HG03378 (cell line): ENCODE data around the gene FAM163B.
"Not testable (repeated sequence)": the region's sequence is repeated elsewhere in the genome, so short reads cannot be mapped to it uniquely, and the experiment has no call there.

Experiments used
- ATAC-seq: cut with Tn5 transposase; IDR thresholded peaks from one replicate; pipeline ENCODE4 v1.9.1; 2021; ENCODE audit warnings: mild to moderate bottlenecking, moderate library complexity; ENCODE audit not compliant: unreplicated experiment

FAM163B gene

DNA sequence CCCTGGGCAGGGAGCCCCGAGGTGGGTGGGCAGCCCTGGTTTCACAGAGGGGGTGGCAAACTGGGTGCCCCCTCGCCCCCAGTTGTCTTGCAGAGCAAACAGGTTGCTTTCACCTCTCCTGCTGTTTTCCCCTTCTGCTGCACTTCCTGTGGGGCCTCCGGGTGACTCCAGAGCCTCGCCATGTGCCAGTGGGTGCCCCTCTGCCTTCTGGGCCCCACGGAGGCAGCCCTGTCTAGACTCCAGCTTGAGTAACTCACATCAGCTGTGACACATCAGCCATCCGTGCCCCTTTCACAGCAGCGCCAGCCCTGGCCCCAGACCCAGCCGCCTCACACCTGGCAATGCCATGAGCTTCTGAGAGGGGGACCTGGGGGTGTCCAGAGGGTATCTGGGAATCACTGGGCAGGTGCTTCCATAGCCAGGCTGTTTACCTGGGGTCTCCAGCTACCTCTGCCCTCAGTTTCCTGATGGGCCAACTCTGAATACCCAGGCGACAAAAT lies 37.7 kb downstream of the FAM163B start:
- no peak for ATAC-seq

DNA sequence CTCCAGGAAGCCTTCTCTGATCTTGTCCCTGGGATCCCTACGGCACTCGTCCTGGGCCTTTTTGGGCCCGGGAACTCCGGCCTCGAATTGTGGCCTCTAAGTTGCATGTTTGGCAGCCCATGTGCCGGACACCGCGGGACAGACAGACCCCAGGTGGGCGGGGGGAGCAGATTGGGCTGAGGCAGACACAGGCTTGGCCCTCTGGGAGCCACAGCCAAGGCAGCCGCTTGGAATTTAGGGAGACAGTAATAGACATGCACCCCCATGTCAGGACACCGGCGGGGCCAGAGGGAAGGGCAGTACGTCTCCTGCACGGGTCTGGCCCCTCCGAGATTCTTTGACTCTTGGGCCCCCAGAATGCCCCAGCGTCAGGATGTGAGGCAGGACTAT lies 38.5 kb downstream of the FAM163B start:
- no peak for ATAC-seq

DNA sequence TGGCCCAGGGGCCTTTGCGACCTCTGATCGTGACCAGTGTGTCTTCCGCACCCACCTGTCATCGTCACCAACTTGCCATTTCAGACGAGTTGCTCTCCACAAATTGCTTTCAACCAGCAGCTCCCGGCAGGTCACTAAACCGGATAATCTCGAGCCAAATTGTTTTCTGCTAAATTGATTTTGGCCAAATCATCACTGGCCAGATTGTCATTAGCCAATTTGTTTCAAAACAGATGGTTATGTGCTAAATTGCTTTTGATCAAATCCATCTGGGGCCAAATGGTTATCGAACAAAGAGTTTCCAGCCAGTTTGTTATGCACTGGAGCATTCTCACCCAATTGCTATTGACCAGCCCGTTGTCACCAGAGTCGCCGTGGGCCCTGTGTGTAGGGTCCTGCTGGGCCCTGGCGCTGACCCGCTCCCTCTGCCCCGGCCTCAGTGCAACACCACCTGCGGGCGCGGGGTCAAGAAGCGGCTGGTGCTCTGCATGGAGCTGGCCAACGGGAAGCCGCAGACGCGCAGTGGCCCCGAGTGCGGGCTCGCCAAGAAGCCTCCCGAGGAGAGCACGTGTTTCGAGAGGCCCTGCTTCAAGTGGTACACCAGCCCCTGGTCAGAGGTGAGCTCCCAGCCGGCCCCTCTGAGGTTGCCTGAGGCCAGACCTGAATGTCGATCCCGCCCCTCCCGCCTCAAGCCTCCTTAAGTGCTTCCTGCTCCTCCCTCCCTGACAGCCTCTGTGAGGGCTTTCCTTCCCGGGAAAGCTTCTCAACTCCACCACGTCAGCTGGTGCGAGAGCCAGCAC lies 39.1 kb downstream of the FAM163B start:
- ATAC-seq: no peak

DNA sequence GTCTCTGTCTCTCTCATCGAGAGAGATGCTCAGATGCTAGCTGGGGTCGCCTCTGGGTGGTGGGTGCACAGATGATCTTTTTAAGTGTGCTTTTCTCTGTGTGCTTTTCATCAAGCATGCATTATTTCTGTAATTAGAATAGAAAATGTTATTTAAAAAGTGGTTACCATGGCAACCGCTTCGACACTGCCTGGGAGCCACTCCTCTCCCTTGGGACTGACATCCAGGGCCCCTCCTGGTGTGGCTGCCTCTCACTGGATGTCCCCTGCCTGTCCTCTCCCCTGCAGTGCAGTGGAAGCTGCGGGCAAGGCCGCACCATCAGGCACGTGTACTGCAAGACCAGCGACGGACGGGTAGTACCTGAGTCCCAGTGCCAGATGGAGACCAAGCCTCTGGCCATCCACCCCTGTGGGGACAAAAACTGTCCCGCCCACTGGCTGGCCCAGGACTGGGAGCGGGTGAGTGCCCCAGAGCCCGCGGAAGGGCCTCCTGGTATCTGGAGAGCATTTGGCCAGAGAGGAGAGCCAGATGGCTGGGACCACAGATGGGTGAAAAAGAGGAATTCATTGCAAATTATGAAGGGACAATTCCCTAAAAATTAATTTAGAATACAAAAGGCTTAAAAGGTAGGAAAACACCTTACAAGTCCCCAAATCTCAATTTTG lies 39.9 kb downstream of the FAM163B start:
- no peak for ATAC-seq

DNA sequence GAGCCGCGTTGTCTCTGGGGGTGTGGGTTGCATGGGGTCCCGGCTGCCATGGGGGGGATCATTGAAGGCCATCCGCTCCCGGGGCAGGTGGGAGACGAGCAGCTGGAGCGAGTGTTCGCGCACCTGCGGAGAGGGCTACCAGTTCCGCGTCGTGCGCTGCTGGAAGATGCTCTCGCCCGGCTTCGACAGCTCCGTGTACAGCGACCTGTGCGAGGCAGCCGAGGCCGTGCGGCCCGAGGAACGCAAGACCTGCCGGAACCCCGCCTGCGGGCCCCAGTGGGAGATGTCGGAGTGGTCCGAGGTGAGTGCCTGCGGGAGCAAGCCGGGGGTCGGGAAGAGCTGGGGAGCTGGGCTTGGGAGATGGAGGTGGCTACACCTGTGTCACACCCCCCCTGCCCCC lies 41.0 kb downstream of the FAM163B start:
- ATAC-seq: no peak

DNA sequence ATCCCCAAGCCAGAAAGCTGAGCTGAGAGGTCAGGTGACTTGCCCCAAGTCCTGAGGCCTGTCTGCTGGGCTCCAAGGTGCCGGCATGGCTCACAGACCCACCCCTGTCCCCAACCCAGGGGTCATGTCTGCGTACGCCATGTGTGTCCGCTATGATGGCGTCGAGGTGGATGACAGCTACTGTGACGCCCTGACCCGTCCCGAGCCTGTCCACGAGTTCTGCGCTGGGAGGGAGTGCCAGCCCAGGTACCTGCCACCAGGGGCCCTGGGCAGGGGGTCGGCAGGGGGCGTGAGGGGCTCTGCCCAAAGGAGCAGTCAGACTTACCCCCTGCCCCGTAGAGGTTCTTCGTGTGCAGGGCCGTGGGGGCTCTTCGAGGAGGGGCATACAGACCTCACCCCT lies 42.4 kb downstream of the FAM163B start:
- ATAC-seq: no peak

DNA sequence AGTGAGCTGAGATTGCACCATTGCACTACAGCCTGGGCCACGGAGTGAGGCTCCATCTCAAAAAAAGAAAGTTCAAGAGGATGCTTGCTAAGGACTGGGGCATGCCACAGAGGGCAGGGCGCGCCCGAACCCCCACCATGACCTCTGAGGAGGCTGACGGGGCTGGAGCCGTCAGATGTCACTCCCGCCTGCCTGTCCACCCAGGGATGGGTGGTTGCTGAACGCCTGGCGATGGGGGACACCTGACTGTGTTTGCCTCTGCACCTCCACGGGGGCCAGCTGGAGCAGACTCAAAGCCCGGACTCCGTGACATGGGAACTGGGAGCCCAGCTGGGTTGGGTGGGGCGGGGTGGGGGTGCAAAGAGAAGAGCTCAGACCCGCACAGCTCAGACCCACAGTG lies 42.8 kb downstream of the FAM163B start:
- no peak for ATAC-seq

DNA sequence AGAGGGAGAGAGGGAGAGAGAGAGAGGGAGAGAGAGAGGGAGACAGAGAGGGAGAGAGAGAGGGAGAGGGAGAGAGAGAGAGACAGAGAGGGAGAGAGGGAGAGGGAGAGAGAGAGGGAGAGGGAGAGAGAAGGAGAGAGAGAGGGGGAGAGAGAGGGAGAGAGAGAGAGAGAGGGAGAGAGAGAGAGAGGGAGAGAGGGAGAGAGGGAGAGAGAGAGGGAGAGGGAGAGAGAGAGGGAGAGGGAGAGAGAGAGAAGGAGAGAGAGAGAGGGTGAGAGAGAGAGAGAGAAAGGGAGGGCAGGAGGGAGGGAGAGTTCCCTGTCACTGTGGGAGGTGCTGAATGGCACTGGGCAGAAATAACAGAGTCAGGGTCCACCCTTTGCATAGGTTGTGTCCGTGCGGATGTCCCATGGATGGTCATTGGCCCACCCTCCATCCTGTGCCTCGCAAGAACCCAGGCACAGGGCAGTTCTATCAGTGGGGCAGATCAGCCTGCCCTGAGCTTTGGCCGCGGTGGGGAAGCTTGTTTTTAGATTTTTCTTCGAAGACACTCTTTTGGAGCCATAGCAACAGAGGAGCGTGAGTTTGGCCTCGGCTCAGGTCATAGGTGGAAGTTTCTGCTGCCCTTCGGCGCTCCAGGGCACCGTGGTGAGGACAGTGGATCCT lies 44.6 kb downstream of the FAM163B start:
- no peak for ATAC-seq

DNA sequence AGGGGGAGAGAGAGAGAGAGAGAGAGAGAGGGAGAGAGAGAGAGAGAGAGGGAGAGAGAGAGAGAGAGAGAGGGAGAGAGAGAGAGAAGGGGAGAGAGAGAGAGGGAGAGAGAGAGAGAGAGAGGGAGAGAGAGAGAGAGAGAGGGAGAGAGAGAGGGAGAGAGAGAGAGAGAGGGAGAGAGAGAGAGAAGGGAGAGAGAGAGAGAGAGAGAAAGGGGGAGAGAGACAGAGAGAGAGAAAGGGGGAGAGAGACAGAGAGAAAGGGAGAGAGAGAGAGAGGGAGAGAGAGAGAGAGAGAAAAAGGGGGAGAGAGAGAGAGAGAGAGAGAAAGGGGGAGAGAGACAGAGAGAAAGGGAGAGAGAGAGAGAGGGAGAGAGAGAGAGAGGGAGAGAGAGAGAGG lies 45.4 kb downstream of the FAM163B start:
- ATAC-seq: not testable (repeated sequence)

DNA sequence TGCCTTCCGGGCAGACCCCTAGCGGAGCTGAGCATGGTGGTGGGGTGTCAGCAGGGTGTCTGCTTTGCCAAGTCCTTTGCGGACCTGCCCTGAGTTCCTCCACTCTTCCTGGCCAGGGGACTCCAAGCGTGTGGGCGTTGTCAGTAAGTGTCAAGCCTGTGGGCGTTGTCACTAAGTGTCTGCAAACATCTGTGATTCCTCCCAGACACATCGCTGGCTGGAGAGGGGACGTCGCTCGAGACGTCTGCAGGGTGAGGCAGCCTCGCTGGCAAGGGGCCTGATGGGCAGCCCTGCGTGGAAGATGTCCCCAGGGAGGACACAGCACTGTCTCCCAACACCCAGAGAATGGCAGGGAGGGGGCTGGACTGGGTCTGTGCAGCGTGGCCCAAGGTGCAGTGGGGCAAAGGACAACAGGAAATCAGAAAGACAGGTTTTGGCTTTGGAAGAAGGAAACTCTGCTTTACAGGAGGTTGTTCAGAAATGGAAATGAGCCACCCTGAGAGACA lies 45.8 kb downstream of the FAM163B start:
- ATAC-seq: no peak

DNA sequence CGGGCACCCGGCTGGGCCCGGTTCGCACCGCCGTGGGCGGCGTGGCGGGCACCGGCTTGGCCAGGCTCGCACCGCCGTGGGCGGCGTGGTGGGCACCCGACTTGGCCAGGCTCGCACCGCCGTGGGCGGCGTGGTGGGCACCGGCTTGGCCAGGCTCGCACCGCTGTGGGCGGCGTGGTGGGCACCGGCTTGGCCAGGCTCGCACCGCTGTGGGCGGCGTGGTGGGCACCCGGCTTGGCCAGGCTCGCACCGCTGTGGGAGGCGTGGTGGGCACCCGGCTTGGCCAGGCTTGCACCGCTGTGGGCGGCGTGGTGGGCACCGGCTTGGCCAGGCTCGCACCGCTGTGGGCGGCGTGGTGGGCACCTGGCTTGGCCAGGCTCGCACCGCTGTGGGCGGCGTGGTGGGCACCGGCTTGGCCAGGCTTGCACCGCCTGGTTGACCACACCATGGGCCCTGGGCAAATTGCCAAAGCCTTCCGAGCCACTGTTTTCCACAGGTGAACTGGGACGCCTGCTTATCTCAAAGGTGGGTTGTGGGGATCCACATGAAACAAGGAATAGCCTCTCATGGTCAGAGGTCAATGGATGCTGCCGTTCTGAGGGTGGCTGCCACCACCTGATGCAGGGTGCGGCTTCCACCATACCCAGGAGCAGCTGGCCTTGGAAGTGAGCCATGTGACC lies 46.4 kb downstream of the FAM163B start:
- no peak for ATAC-seq

DNA sequence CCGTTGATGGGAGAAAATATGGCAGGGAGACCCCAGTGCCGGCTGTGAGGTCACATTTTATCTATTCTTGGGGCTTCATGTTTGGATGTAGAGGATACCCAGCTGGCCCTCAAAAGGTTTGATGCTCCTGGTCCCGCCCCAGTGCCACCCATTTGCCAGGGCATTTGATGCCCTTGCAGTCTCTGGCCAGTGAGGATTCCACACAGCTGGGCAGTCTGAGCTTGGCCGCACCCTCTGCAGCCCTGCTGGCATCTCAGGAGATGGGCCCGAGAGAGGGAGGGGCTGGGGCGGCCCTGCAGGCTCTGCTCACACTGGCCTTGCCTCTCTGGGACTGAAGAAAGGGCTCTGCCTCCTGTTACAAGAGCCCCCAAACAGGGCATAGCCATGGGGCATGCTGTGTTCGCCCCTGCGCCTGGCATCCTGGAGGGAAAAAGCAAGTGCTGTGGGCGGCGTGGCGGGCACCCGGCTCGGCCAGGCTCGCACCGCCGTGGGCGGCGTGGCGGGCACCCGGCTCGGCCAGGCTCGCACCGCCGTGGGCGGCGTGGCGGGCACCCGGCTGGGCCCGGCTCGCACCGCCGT lies 47.1 kb downstream of the FAM163B start:
- no peak for ATAC-seq

DNA sequence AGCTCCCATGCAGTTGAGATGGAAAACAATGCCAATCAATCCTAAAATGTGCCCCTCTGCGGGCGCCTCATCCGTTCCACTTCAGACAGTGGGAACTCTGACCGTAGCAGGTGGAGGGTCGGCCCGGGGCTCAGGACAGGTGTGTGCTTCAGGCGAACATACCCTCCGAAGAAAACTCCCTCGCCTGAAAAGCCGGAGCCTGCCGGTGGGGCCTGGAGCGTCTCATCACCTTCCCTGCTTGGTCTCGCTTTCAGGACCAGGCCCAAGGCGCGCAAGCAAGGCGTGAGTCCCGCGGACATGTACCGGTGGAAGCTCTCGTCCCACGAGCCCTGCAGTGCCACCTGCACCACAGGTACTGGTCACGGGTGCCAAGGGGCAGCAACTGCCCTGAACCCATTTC lies 48.2 kb downstream of the FAM163B start:
- ATAC-seq: no peak

DNA sequence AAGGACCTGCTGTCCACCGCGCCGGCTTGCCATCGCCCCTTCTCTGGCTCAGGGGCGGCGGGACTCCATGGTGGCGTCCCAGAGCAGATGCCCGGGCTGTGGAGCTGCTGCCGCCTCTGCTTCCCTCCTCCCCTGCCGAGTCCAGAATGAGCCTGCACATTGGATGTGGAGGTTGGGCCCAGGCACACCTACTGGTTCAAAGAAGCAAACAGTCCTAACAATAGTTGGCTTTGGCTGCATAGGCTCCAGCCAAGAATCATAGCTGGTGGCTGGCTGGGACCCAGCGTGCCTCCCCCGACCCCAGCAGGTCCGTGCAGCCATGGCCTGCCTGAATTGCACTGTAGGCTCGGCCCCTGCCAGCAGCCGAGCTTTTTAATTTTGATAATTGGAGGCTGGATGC lies 48.9 kb downstream of the FAM163B start:
- no peak for ATAC-seq

DNA sequence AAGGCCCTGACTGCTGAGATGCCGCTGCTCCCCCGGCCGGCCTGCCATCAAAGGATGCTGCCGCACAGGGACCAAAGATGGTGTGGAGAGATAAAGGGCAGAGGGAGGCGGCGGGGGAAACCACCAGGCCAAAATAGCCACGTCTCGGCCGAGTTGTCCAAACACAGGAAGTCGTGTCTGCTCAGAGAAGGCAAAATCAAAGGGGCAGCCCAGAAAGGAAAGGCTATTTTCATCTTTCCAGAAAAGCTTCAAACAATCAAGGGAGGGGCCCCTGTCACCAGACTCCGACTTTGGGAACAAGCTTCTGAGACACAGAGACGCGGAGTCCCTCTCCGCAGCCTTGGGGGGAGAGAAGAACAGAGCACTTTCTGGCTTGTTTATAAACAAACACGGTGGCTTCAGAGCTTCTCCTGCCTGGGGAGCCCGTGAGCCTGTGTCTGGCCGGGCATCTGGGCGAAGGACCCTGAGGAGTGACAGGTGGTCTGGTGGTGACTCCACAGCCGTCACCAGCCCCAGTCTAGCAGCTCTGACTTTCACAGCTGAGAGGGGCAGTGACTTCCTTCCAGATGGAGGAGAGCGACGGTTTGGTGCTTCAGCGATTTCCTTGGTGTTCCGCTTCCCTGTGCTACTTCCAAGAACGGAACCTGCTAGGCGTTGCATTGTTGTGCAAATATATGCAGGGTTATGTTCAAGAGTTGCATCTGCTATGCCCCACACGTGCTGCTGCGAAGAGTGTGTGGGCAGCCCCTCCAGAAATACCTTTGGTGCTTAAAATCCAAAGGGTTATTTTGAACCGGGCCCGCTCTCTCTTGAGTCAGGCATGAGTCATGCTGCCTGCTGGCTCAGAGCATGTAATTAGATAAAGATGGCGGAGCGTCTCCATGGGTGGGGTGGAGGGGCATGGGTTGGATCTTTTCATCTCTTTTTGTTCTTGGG lies 50.7 kb downstream of the FAM163B start:
- ATAC-seq: no peak

DNA sequence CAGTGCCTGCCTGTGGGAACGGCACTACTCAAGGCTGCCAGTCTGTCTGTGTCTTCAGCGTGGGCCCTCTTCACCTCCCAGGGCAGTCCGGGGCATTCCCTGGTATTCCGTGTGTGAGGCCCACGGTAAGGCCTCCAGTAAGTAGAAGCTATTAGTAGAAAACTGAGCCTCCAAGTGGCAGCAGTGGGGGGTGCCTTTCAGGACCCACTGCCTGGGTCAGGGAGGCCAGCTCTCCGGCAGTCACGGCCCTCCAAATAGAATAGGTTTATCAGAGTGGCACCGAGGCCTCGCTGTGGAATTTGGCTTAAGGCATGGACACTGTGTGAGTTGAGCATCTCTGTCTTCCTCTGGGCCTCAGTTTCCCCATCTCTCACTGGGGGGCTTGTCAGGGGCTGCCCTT lies 51.6 kb downstream of the FAM163B start:
- no peak for ATAC-seq

DNA sequence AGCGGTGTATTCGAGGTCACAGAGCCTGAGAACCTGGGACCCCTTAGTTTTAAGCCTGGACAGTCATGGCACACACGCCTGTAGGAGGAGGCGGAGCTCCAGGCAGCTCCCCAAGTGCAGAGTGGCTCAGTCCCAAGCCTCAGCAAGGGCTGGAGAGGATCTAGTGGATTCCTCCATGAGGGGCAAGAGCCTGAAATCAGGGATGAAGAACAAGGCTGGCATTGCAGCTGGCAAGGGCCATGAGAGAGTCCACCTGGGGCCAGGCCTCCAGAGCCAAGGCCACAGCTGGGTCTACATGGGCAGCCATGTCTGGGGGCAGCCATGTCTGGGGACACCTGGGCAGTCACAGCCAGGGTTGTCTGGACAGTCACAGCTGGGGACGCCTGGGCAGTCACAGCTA lies 52.8 kb downstream of the FAM163B start:
- ATAC-seq: no peak

DNA sequence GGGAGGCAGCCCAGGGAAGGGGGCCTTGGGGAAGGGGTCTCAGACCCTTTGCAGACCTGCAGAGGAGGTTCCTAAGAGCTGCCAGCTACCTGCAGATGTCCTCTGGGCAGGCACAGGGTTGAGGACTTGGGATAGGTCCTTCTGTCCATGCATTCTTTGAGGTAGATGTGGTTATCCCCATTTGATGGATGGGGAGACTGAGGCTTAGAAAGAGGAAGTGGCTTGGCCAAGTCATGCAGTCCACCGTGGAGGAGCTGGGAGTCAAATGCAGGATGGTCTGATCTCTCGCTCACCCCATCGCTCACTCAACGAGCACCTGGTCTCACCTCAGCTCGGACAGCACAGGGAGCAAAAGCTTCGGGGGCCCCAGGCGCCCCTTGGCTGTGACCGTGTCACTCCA lies 54.5 kb downstream of the FAM163B start:
- no peak for ATAC-seq

DNA sequence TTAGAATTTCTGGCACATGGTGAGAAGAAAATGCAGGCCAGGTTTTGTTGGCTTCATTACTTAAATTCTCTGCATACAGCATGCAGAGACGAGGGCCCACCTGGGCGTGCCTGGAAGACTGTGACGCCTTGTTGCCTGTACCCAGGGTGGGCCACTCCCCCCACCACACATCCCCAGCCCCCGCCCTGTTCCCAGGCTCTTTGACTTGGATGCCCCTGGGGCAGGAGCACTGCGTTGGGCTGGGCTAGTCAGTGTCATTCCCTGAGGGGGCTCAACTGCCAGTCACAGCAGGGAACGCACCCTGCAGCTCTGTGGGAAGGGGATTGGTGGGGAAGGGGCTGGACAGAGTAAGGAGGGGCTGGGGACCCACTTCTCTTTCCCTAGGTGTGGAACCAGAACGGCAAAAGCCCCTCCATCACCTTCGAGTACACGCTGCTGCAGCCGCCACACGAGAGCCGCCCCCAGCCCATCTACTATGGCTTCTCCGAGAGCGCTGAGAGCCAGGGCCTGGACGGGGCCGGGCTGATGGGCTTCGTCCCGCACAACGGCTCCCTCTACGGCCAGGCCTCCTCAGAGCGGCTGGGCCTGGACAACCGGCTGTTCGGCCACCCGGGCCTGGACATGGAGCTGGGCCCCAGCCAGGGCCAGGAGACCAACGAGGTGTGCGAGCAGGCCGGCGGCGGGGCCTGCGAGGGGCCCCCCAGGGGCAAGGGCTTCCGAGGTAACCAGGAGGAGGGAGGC lies 55.0 kb downstream of the FAM163B start:
- no peak for ATAC-seq
